Osteocyte (in vitro differentiated cells): ENCODE measurements around the gene FUCA1. TPM values are rescaled to one million over a fixed set of nuclear protein-coding genes. Genes with fewer than 3 reads are reported as not detected.
A peak's percentile ranks its signal among the peaks of the same experiment; 100 is the strongest.

Source experiments
- DNase-seq: peaks from one replicate; pipeline ENCODE4 v3.0.0; 2021; ENCODE audit warnings: mixed read lengths; ENCODE audit not compliant: unreplicated experiment; ENCODE audit errors: extremely low spot score
- H3K27ac Mint-ChIP-seq: one replicate; pipeline ENCODE4 v1.8.0; 2021; ENCODE audit warnings: mild to moderate bottlenecking, mixed read lengths; ENCODE audit not compliant: unreplicated experiment
- H3K27me3 Mint-ChIP-seq: one replicate; pipeline ENCODE4 v1.8.0; 2021; ENCODE audit warnings: mixed read lengths; ENCODE audit not compliant: unreplicated experiment
- H3K36me3 Mint-ChIP-seq: one replicate; pipeline ENCODE4 v1.8.0; 2021; ENCODE audit warnings: mixed read lengths; ENCODE audit not compliant: unreplicated experiment
- H3K4me1 Mint-ChIP-seq: one replicate; pipeline ENCODE4 v1.8.0; 2021; ENCODE audit warnings: mixed read lengths; ENCODE audit not compliant: unreplicated experiment
- H3K4me3 Mint-ChIP-seq: one replicate; pipeline ENCODE4 v1.8.0; 2021; ENCODE audit warnings: mild to moderate bottlenecking, moderate library complexity, mixed read lengths; ENCODE audit not compliant: unreplicated experiment
- H3K9me3 Mint-ChIP-seq: one replicate; pipeline ENCODE4 v1.8.0; 2021; ENCODE audit warnings: mixed read lengths; ENCODE audit not compliant: unreplicated experiment
- CTCF ChIP-seq: fragments of 200-600 bp; sonication (generic); IDR thresholded peaks from 2 replicates; pipeline ENCODE4 v1.5.0; 2021; ENCODE audit warnings: antibody characterized with exemption, mild to moderate bottlenecking, moderate library complexity
- total RNA-seq: library from RNA; stranded (reverse); gene quantifications from 2 replicates; pipeline ENCODE4 v1.2.1, GENCODE V29; 2021

The FUCA1 gene
- total RNA-seq, 1 donor from 2014 or later = 16.4 TPM

- Mint-ChIP-seq H3K4me3 (peak overlapping the region; percentile 80), H3K27me3 (peaks cover 7% of the 10 kb centered on the region), H3K36me3 (peaks cover 7% of the 10 kb centered on the region), H3K27ac (peak overlapping the region; percentile 50), H3K9me3 (no peaks in the 10 kb centered on the region), H3K4me1 (peaks cover 23% of the 10 kb centered on the region)
- TF ChIP-seq CTCF = no peak
- no peak for DNase-seq
Observed at GRCh38 chr1:23868557-23869016, 497 bp upstream of the FUCA1 start.

GRCh38 chr1:23867542-23867894, 572 bp downstream of the FUCA1 start:
- peaks cover 7% of the 10 kb centered on the region for H3K27me3 Mint-ChIP-seq
- peak overlapping the region; percentile 10 for H3K27ac Mint-ChIP-seq
- peaks cover 23% of the 10 kb centered on the region for H3K4me1 Mint-ChIP-seq

GRCh38 chr1:23865543-23865930, 2.6 kb downstream of the FUCA1 start:
- H3K4me3 Mint-ChIP-seq = no peak overlapping the region
- no peak for TF ChIP-seq CTCF
- DNase-seq = no peak

More at GRCh38 chr1:23867542-23867894, 572 bp downstream of the FUCA1 start:
- Mint-ChIP-seq H3K9me3 (no peaks in the 10 kb centered on the region), H3K36me3 (peaks cover 12% of the 10 kb centered on the region), H3K4me3 (peak overlapping the region; percentile 80)
- DNase-seq = no peak
- TF ChIP-seq CTCF = no peak

GRCh38 chr1:23864801-23865542, 3.1 kb downstream of the FUCA1 start:
- H3K36me3 Mint-ChIP-seq = peaks cover 12% of the 10 kb centered on the region
- H3K27ac Mint-ChIP-seq = no peak overlapping the region
- peaks cover 4% of the 10 kb centered on the region for H3K27me3 Mint-ChIP-seq
- DNase-seq = no peak
- TF ChIP-seq CTCF = no peak
- peaks cover 23% of the 10 kb centered on the region for H3K4me1 Mint-ChIP-seq
- no peak overlapping the region for H3K4me3 Mint-ChIP-seq
- H3K9me3 Mint-ChIP-seq = no peaks in the 10 kb centered on the region

More at GRCh38 chr1:23865543-23865930, 2.6 kb downstream of the FUCA1 start:
- Mint-ChIP-seq H3K36me3 (peaks cover 12% of the 10 kb centered on the region), H3K27me3 (peaks cover 7% of the 10 kb centered on the region), H3K4me1 (peaks cover 23% of the 10 kb centered on the region), H3K27ac (no peak overlapping the region), H3K9me3 (no peaks in the 10 kb centered on the region)

GRCh38 chr1:23862640-23863039, 5.5 kb downstream of the FUCA1 start:
- Mint-ChIP-seq H3K9me3 (no peaks in the 10 kb centered on the region), H3K27me3 (no peaks in the 10 kb centered on the region), H3K4me1 (peaks cover 14% of the 10 kb centered on the region), H3K27ac (no peak overlapping the region), H3K4me3 (no peak overlapping the region), H3K36me3 (peaks cover 22% of the 10 kb centered on the region)
- TF ChIP-seq CTCF = no peak
- no peak for DNase-seq
